GM21381 (cell line): Measurements from ENCODE around the gene RBM10.

Experiments used
- ATAC-seq: cut with Tn5 transposase; IDR thresholded peaks from one replicate; pipeline ENCODE4 v1.9.1; 2021; ENCODE audit warnings: mild to moderate bottlenecking, moderate library complexity; ENCODE audit not compliant: unreplicated experiment

The RBM10 gene

DNA sequence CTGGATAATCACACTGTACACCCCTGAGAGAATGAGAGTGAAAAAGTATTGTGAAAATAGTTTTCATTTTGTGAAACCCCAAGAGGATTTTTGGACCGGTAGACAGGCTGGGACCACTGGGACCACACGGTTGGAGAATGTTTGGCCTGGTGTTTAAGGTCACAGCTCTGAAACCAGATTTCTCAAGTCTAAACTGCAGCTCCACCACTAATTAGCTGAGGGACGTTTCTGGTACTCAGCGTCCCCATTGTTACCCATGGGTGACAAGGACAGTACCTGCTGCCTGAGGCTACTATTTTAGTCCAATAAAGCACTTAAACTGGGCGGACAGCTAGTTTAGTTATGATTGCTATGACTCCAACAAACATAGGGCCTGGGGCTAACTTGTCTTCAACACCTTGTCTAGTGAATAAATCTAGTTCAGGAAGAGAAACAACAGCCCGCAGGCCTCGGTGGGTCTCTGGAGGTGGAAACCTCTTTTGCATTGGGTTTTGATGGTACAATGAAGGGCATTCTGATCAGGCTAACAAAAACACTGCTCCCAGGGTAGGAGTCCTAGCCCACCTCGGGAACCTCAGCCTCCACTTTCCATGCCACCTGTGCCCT is 87.3 kb downstream of the RBM10 start:
- no peak for ATAC-seq

- ATAC-seq: peak; percentile 7
These were observed 87.8 kb downstream of the RBM10 start, which contains the start of gene USP11 for GRCh38 chrX:47232803-47233332. TSS of gene USP11 (plus strand) at chrX:47233009. CDS start at chrX:47233044, 35 bp downstream.

DNA sequence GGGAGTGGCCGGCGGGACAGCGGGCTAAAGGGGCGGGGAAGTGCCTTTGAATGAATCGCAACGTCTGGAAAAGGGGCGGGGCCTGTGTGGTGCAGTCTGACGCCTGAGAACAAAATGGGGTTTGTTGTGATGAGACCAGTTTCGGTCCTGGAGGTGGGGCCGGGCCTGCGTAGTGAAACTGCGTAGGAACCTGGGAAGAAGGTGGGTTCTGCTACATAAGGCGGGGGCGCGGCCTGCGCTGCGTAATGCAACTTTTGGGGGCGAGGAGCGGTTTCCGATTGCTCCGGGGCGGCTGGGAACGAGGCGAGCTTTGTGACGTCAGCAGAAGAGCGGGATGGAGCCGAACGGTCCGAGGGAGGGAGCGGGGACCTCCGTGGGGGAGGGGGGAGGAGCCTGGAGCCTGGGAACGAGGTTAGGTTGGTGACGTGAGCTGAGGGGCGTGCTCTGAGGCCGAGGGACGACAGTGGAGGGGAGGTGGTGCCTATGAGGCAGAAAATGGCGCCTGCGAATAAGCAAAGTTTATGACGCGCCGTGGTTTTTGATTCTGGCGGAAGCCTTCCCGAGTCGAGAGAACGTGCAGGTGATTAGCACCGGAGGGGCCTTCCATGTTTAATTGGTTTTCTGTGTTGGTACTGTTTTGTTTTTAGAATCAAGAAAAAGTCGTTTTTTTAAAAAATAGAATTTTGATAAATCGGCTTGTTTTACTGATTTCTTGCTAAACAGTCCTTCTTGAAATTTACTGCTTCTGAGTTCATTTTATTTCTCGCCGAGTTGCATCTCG is 88.5 kb downstream of the RBM10 start:
- peak; percentile 83 for ATAC-seq

DNA sequence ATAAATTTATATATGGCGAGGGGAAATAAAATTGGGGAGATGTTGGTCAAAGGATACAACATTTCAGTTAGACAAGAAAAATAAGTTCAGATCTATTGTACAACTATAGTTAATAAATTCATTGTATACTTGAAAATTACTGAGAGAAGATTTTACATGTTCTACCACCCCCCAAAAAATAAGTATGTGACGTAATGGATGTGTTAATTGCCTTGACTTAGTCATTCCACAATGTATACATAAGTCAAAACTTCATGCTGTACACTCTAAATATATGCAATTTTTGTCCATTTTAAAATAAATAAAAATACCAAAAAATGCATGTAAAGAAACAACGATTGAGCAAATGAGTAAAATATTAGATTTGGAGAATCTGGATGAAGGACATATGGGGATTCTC is 89.6 kb downstream of the RBM10 start:
- no peak for ATAC-seq

GRCh38 chrX:47235691-47236103 is 90.7 kb downstream of the RBM10 start:
- no peak for ATAC-seq
